GM18511 (cell line): Measurements from ENCODE around the gene GPR162.

Experiments
- ATAC-seq: cut with Tn5 transposase; IDR thresholded peaks from one replicate; pipeline ENCODE4 v1.9.1; 2021; ENCODE audit warnings: mild to moderate bottlenecking, moderate library complexity; ENCODE audit not compliant: unreplicated experiment

Gene GPR162, protein sequence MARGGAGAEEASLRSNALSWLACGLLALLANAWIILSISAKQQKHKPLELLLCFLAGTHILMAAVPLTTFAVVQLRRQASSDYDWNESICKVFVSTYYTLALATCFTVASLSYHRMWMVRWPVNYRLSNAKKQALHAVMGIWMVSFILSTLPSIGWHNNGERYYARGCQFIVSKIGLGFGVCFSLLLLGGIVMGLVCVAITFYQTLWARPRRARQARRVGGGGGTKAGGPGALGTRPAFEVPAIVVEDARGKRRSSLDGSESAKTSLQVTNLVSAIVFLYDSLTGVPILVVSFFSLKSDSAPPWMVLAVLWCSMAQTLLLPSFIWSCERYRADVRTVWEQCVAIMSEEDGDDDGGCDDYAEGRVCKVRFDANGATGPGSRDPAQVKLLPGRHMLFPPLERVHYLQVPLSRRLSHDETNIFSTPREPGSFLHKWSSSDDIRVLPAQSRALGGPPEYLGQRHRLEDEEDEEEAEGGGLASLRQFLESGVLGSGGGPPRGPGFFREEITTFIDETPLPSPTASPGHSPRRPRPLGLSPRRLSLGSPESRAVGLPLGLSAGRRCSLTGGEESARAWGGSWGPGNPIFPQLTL

DNA sequence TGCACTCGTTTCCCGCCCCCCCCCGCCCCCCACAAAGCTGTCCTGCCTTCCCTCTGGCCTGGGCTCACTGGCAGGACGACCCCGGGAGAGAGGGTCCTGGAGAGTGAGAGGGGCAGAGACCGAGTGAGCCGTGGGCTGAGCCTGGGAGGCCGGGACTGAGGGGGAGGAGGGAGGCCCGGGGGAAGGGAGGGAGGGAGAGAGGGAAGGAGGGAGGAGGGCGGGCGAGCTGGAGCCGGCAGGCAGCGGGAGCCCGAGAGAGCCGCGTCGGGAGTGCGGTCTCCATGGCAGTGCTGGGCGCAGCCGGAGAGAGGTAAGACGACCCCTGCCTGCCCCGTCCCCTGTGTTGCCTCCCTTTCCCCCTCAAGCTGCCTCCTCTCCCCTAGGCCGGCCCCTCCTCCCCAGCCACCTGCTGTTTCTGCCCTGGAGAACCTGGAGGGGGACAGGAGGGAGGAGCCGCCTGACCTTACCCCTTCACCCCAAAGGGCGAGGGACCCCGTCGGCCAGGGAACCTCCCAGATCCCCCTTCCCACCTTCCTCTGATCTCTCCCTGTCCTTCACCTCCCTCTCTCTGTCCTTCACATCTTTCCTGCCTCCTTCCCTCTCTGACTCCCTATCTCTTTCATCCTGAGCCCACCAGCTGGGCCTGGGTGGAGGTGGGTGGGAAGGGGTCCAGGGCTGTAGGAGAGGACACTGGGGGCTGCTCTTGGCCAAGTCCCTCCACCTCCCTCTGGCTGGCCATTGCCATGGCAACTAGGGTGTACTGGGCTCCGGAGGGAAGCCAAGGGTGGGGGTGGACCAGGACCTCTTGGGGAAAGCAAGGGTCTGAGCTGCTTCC, at the start of gene GPR162:
GPR162 (plus strand) TSS at position 231 of the 835 bp plus-strand sequence. CDS start 2,078 bp downstream, outside the sequence.
- ATAC-seq = no peak

DNA sequence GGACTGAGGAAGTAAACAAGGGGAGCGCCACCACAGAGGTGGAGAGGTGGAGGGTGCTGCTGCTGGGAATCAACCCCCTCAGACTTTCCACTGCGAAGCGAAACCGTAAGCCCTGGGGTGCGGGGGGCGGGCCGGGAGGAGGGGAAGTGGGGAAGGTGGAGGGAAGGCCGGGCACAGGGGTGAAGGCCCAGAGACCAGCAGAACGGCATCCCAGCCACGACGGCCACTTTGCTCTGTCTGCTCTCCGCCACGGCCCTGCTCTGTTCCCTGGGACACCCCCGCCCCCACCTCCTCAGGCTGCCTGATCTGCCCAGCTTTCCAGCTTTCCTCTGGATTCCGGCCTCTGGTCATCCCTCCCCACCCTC, 49.3 kb upstream of the GPR162 start, which contains the start of gene LAG3:
LAG3 (plus strand) TSS at position 190 of the 365 bp plus-strand sequence. CDS start 333 bp downstream, outside the sequence.
- no peak for ATAC-seq

DNA sequence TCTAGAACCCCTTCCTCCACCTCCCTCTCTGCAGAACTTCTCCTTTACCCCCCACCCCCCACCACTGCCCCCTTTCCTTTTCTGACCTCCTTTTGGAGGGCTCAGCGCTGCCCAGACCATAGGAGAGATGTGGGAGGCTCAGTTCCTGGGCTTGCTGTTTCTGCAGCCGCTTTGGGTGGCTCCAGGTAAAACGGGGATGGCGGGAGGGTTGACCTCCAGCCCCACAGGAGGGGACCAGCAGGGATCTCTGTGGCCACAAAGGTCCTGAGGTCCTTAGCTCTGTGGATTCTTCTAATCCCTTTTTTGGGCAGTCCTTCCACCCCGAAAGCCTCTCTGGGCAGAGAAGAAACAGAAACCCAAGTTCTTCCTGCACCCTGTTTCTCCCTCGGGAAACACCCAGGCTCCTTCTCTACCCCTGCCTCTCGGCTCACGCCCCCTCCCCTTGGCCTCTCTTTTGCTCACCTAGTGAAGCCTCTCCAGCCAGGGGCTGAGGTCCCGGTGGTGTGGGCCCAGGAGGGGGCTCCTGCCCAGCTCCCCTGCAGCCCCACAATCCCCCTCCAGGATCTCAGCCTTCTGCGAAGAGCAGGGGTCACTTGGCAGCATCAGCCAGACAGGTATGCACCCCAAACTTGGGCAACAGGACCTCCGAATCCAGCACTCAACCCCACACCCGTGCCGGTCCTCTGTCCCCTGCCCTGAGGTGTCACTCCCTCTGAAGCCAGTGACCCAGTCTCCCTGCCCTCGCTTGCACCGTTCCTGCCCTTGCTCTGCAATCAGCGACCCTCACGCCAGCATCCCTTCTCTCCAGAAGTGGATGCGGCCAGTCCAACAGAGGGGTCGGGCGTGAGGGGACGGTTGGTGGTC, 48.7 kb upstream of the GPR162 start:
- ATAC-seq = no peak

DNA sequence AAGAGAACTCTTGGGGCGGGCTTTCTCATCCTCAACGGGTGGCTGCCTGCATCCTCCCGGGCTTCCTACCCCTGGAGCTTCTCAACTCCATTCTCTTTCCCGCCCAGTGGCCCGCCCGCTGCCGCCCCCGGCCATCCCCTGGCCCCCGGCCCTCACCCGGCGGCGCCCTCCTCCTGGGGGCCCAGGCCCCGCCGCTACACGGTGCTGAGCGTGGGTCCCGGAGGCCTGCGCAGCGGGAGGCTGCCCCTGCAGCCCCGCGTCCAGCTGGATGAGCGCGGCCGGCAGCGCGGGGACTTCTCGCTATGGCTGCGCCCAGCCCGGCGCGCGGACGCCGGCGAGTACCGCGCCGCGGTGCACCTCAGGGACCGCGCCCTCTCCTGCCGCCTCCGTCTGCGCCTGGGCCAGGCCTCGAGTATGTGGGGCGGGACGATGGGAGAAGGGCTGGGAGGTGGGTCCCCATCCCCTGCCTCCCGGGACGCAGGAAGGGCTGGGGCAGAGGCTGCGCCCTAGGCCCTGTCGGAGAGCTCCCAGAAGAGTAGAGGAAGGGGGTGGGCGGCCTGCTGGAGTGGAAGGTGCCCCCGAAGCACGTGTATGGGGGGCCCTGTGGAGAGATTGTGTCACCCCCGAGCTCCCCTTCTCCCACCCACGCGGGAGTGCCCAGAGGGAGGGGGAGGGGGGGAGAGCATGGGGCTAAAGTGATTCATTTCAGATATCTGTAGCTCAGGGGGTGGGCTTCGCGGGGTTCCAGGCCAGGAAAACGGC, 47.9 kb upstream of the GPR162 start:
- no peak for ATAC-seq

DNA sequence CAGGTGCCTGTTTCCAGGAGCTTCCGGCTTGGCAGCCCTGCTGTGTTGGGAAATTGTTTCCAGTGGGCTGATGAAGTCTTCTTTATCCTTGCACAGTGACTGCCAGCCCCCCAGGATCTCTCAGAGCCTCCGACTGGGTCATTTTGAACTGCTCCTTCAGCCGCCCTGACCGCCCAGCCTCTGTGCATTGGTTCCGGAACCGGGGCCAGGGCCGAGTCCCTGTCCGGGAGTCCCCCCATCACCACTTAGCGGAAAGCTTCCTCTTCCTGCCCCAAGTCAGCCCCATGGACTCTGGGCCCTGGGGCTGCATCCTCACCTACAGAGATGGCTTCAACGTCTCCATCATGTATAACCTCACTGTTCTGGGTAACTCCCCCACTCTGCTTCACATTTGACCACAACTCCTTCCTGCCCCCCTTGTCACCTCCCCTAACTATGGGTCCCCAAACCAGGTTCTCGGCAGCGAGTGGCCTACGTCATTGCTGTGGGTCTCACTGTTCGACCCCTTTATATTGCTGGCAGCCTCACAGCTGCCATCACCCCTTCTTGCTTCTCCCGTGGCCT, 47.0 kb upstream of the GPR162 start:
- ATAC-seq = no peak

DNA sequence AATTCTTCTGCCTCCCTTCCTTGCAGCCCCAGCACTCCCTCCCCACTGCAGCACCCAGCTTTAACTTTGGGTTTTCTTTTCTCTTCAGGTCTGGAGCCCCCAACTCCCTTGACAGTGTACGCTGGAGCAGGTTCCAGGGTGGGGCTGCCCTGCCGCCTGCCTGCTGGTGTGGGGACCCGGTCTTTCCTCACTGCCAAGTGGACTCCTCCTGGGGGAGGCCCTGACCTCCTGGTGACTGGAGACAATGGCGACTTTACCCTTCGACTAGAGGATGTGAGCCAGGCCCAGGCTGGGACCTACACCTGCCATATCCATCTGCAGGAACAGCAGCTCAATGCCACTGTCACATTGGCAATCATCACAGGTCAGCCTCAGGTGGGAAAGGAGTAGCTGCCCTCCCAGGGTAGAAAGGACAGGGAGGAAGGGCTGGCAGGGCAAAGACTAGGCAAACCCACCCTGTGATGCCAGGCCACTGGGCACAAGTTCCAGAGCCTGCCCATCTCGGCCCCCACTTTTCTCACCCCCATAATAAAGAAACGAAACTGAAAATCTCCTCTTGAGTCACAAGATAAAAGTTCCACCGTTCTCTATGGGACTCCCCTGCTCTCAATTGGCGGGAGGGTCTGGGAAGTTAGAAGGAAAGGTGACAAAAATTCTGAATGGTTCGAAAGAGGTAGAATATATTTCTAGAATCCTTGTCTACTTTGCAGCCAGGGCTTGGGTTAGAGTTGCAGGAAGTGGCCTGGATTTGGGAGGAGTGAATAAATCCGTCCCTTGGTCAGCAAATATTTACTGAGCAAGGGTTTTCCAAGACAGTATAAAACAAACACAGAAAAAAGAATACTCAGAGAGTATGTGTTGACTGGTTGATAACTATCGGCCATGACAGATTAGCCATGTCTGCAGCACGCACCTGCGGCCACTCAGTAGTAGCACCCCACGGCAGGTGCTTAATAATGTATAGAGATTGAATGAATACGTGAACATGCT, 46.1 kb upstream of the GPR162 start:
- no peak for ATAC-seq

DNA sequence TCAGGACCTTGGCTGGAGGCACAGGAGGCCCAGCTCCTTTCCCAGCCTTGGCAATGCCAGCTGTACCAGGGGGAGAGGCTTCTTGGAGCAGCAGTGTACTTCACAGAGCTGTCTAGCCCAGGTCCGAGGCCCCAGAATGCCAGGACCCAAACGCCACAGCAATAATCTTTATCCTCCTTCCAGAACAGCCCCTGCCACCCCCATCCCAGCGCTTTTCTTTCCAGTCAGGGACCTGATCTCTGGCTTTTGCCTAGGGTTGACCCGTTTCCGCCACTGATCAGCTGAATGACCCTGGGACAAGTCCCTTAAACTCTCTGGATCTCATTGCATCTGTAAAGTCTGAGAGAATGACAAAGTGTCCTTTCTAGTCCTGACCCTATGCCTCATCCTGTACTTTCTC, 44.2 kb upstream of the GPR162 start:
- ATAC-seq = no peak

DNA sequence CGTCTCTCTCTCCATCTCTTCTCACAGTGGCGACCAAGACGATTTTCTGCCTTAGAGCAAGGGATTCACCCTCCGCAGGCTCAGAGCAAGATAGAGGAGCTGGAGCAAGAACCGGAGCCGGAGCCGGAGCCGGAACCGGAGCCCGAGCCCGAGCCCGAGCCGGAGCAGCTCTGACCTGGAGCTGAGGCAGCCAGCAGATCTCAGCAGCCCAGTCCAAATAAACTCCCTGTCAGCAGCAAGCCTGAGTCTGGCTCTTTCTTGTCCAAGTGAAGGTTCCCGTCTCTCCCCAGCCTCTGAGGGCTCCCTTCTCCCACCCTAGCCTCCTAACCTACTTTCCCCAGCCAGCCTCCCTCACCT, 43.4 kb upstream of the GPR162 start:
- no peak for ATAC-seq

DNA sequence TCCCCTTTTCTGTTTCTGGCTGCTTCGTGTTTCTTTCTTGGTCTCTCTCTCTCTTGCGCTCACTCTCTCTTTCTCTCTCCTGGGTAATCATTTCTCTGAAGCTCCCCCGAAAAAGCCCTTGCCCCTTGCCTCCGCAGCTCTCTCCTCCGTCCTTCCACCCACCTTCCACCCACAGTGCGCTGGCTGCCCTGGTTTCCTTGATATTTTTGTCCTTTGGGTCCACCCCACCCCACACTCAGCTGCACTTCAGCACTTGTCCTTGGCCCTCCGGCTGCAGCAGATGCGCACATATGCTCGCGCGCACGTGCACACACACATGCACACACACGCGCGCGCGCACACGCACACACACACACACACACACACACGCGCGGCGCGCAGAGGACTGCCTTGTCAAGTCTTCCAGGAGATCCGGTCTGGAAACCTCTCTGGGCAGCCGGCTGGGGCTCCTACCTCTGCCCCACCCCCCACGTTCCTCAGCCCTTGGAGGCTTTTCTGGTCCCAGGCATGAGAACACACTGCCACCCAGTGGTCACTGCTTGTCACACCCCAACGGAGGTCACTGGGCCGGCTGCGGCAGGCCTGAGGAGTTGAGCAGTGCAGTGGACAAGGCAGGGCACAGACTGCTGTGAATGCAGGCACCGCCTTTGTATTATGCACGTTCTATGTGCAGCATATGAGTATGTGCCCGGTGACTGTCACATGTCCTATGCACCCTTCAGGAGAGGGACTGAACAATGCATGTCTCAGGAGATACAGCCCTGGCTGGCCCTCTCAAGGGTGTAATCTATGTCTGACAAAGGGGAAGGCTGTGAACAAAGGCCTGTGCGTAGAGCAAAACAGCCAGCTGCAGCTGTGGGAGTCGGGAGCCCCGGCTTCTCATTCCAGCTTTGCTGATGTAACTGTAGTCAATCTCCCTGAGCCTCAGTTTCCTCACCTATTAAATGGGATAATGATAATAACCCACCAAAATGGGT, 42.8 kb upstream of the GPR162 start:
- ATAC-seq = peak; percentile 85

DNA sequence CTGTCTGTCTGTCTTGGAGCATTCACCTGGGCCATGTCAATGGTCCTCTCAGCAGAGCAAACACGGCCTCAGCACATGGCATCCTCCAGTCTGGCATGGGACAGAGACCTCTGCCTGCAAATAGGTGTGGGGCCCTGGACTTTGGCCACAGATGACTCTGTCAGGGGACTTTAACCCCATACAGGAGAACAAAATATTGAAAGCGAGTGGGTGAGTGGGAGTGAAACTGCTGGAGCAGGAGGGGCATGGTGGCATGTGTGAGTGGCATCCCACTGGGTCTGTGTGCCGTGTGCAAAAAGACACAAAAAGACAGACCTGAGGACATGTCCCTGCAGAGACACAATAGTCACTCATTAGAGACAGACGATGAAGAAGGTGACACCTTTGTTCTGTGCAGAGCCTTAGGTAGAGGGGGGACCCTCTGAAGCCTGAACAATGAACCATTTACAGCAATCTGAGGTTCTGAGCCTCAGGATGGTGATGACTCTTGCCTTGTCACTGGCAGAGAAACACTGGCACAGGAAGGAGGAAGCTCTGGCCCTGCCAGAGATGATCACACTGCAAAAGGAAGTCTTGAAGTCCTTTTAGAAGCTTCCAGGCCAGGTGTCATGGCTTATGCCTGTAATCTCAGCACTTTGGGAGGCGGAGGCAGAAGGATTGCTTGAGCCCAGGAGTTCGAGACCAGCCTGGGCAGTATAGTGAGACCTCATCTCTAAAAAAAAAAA, 41.8 kb upstream of the GPR162 start:
- ATAC-seq = no peak

DNA sequence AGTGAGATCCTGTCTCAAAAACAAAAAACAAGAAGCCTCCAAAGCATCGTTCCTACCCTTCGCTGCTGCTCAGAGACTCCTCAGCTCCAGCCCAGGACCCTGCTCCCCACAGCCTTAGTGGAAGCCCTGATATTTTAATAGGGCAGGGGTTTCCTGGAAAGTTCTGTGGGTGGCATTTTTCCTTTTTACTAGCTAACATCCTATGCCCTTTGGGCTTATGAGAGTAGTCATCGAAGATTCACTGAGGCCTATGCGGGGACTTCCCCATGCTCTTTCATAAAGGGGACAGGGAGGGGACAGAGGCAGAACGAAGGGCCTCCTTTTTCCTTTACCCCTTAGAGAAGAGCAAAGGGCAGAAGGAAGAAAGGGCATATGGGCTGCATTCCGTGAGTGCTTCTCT, 41.0 kb upstream of the GPR162 start:
- ATAC-seq = no peak

DNA sequence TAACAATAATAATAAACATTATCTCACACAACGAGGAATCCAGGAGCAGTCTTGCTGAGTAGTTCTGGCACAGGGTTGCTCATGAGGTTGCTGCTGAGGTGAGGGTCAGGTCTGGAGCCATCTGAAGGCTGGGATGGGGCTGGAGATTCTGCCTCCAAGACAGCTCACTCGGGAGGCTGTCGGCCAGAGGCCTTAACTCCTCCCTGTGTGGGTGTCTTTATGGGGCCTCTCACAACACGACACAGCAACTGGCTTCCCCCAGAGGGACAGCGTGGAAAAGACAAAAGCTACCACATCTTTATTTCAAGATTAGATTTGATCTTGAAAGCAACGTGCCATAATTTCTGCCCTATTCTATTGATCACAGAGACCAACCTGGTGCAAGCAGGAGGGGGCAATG, 39.5 kb upstream of the GPR162 start:
- no peak for ATAC-seq

DNA sequence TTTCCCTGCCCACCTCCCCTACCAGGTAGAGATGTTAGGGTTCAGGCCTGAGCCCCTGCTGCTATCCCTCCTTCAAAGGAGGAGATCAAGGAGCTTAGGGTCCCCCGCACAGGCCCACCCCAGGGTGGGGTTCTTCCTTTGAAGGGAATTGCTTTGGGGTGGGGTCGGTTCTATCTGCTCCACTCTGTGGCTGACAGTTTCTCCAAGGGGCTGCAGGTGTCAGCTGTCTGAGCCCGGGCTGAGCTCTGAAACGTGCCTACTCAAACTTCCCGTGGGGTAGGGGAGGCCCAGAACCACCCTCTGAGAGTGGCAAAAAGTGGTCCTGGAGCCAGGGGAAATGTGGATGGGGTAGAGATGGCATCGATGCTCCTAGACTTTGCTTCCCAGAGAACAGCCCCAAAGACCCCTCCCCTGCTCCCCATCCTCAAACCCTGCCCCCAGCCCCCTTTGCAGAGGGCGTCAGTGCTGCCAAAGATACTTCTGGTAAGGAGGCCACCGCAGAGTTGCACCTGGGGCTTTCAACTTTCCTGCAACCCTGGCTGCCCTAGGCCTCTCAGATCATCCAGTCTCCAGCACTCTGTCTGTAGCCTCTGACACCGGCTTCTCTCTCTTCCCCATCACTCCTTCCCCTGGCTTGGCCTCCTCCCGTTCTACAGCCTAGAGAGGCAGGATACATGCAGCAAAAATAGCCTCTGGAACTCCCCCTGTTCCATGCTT, 38.6 kb upstream of the GPR162 start:
- no peak for ATAC-seq

DNA sequence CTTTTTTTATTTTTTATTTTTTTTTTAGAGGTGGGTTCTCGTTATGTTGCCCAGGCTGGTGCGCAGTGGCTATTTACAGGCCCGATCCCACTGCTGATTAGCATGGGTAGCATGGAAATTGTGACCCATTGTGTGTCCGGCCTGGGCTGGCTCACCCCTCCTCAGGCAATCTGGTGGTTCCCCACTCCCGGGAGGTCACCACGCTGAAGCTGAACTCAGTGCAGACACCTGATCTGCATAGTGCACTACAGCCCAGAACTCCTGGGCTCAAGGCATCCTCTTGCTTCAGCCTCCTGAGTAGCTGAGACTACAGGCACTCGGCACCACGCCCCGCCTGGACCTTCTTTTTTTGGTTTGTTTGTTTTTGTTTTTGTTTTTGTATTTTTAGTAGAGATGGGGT, 37.8 kb upstream of the GPR162 start:
- no peak for ATAC-seq

DNA sequence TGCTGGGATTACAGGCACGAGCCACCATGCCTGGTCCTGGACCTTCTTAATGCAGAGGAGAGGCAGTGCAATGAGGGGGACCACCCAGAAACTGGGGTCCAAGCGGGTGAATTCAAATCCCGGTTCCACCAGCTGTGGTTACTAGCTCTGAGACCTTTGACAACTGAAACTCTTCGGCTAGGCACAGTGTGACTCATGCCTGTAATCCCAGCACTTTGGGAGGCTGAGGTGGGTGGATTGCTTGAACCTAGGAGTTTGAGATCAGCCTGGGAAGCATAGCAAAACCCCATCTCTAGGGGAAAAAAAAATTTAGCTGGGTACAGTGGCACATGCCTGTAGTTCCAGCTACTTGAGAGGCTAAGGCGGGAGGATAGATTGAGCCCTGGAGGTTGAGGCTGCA, 37.3 kb upstream of the GPR162 start:
- no peak for ATAC-seq

DNA sequence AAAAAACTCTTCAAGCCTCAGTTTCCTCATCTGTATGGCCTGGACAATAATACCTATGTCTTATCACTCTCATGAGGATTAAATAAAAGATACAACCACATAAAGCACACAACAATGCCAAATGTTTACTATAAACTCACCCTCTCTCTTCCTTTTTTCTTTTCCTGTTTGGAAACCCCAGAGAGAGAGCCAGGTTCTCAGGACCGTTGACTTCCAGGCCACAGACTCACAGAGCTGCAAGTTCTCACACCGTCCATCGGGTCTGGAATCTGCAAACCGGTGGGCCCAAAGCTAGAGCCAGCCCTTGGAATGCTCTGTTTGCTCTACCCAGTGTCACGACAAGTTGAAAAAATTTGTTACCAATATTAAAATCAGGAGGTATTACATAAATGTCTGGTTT, 36.9 kb upstream of the GPR162 start:
- ATAC-seq = no peak
